KBM-7 (cell line): Measurements from ENCODE around the gene EDC4.
"Not testable (repeated sequence)": the region's sequence is repeated elsewhere in the genome, so short reads cannot be mapped to it uniquely, and the experiment has no call there.

Experiments used
- DNase-seq: peaks from one replicate; pipeline ENCODE4 v3.0.0-alpha.2; 2015
- in situ Hi-C: fragments of 300-500 bp; cut with MboI; formaldehyde crosslinking; loops from 2 replicates; pipeline ENCODE4 v1.14.3; 2020; ENCODE audit warnings: low sequenced_read_pairs, low pct_unique_long_range_greater_than_20kb, mixed read lengths

The EDC4 gene

DNA sequence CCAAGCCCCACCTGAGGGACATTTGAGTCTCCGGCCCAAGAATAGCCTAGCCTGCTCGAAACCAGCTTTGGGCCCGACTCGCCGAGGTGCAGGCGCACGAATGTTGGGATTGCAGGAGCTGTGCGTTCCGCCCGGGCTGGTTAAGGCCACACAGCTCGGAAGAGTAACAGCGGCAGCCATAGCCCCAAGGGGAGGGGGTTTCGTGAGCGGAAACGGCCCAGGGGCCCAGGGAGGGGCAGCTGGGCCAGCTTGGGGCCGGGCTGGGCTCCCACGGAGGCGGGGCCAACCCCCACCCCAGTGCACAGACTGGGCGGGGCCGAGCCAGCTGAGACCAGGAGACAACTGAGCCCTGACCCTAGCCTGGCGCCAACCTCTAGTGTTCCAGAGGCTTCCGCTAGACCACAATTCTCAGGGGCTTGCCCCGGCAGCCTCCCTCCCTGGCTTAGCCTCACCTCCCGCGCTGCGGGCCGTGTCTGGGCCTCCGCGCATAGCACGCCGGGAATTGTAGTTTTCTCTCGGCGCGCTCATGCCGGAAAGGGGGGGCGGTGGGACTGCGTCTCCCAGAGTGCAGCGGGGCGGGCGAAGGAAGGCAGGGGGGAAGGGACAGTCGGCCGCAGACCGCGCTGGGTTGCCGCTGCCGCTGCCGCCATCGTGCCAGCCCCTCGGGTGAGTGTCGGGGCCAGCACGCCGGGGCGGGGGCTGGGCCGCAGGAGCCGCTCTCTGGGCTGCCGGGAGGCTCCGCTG is 26.4 kb upstream of the EDC4 start, which contains the start of gene NUTF2:
Gene NUTF2, plus strand, starts transcription at position 614 of the 744 bp plus-strand sequence. CDS start 18,198 bp downstream, outside the sequence.
- in situ Hi-C loops = no loop called here
- DNase-seq = peak; percentile 98

DNA sequence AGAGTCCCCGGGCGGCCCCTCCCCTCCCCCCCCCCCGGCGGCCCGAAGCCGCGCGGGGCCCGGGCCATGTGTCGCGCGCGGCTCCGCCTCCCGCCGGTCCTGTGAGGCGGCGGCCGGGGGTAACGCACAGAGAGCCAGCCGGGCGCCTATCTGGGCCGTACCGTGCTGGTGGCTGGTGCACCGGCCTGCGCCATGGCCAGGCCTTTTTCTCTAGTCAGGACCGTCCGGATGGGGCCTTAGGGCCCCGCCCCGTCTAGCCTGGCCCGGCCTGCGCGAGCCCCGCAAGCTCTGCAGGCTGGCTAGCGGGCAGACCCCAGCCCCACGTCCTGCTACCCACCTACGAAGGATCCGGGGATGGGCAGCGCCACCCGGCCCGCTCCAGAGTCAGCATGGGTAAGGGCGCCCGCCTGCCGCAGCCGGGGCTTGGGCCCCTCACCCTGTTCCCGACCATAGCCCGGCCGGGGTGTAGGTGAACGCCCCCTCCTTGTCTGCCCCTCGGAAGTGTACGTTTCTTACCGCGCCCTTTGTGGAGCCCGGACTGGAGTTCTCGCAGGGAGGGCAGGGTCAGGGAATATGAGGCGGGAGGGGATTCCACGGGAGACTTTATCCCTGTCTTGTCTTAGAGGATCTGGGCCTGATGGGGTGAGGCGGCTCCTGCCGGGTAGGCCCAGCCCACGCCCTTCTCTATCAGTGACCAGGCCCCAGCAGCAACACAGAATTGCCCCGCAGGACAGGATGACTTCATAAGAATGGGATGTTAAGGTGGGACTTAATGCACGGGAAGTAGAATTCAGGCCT is 25.6 kb upstream of the EDC4 start, which contains the start of gene CENPT:
Gene CENPT, minus strand, starts transcription at position 630 of the 798 bp plus-strand sequence. CDS start 13,834 bp downstream, outside the sequence.
- DNase-seq = peak; percentile 36
- in situ Hi-C loops = no loop called here

- in situ Hi-C loops = no loop called here
- no peak for DNase-seq
Measured at GRCh38 chr16:67848118-67848517, 24.7 kb upstream of the EDC4 start.

DNA sequence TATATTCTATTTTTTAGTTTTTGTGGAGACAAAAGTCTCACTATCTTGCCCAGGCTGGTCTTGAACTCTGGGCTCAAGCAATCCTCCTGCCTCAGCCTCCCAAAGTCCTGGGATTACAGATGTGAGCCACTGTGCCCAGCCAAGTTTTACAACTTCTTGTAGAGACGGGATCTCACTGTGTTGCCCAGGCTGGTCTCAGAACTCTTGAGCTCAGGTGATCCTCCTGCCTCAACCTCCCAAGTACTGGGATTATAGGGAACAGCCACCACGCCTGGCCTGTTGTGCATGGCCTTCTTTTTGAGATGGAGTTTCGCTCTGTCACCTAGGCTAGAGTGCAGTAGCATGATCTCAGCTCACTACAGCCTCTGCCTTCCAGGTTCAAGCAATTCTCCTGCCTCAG is 19.2 kb upstream of the EDC4 start:
- no peak for DNase-seq
- in situ Hi-C loops = no loop called here

DNA sequence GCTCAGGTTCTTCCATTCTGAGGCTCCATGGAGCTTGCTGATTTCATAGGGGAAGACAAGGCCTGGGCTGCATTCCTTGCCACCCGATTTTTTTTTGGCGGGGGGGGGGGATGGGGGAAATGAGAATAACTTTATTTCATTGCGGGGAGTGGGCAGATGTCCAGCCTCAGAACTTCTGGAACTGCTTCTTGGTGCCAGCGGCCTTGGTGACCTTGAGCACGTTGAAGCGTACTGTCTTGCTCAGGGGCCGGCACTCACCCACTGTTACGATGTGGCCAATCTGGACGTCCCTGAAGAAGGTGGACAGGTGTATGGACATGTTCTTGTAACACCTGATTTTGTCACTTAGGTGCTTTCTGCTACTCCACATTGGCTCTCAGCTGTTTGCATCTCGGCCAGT is 17.1 kb upstream of the EDC4 start:
- in situ Hi-C loops = no loop called here
- no peak for DNase-seq

DNA sequence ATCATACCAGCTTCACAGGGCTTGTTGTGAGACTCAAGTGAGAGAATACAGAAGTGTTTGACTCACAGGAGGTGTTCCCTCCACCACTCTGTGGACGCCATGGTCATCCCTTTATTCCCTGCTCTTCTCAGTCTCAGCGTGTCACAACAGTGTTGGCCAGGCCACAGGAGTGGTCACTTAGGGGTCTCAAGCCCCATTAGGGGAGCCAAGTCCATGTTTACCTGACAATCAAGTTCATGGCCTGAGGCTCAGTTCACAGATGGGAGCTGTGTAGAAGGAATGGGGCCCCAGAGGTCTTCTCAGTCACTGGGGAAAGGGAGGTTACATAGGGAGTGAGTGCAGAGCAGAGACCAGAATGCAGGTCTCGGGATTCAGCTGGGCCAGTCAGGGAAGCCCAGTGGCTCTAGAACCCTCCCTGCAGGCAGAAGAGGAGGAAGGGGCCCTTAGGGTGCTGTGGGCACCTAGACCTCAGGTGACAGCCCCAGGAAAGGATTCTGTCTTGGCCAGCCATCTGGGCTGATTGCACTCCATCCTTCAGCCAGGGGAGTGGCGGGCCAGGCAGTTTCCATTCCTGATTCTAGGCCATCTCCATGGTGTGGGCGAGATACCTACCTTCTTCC is 15.8 kb upstream of the EDC4 start:
- in situ Hi-C loops = no loop called here
- DNase-seq = no peak

GRCh38 chr16:67857547-67858233 is 15.2 kb upstream of the EDC4 start:
- in situ Hi-C loops = no loop called here
- no peak for DNase-seq

- in situ Hi-C loops = no loop called here
- no peak for DNase-seq
Measured at GRCh38 chr16:67858500-67858899, 14.4 kb upstream of the EDC4 start.

DNA sequence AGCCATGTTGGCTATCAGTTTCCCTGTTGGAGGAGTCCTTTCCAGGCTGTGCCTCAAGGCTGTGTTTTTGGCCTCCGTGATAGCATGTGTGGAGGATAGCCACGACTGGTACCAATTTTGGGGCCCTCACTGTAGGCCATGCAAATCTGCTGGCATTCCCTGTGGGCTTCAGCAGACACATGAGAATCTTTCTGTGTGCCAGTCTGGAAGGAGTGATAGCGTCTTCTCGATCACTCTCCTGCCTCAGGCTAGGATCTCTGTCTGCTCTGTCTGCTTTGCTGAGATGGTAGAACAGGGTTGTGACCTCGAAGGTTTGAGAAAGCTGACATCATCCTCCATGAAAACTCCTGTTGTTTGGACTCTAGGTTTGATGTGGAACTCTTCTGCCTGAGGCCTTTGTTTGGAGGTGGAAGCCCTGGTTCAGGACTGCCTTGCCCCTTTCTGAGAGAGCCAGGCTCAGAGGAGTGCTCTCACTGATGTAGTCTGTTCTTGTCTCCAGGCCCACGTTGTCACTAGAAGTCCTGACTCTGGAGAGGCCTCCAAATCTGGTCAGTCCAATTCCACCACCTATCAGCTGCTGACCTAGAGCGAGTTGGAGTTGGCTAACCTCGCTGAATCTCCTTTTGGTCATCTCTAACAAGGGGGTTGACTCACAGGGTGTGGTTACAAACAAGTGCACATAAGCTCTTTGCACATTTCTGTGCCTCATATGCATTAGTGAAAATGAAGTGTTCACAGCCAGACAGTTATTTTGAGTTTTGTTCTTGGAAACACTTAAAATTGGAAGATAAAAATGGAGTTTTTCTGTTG is 12.1 kb upstream of the EDC4 start:
- in situ Hi-C loops = no loop called here
- no peak for DNase-seq

GRCh38 chr16:67861877-67862276 is 11.0 kb upstream of the EDC4 start:
- DNase-seq = no peak
- in situ Hi-C loops = no loop called here

GRCh38 chr16:67862623-67863583 is 9.9 kb upstream of the EDC4 start:
- DNase-seq = no peak
- in situ Hi-C loops = no loop called here

DNA sequence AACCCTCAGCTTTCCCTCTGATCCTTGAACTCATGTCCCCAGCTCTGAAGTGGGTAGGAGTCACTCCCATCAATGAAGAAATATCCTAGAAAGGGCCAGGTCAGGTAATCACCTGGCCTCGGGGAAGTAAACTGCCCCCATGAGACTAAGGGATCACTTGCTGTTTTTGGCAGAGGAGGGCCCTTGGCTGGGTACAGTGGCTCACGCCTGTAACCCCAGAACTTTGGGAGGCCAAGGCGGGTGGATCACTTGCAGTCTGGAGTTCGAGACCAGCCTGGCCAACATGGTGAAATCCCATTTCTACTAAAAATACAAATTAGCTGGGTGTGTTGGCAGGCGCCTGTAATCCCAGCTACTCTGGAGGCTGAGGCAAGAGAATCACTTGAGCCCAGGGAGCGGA is 8.8 kb upstream of the EDC4 start:
- in situ Hi-C loops, DNase-seq: not testable (repeated sequence)

DNA sequence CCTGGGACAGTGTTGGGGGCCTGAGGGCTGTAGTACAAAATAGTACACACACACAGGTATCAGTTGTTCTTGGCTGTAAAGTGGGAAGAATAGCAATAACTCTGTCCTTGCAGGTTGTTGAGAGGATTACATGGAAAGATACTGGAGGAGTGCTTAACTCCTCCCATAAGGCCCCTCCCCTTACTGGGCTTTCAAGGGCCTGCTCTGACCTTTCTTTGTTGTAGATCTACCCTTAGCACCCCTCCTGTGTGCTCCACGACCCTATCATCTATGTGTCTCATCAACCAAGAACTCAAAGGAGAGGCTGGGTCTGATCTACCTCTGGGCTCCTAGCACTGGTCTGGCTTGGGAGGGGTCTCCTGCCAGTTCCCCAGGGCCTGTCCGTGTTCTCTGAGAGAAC is 8.3 kb upstream of the EDC4 start:
- no peak for DNase-seq
- in situ Hi-C loops = no loop called here

GRCh38 chr16:67865318-67865717 is 7.5 kb upstream of the EDC4 start:
- peak; percentile 51 for DNase-seq
- in situ Hi-C loops = no loop called here

DNA sequence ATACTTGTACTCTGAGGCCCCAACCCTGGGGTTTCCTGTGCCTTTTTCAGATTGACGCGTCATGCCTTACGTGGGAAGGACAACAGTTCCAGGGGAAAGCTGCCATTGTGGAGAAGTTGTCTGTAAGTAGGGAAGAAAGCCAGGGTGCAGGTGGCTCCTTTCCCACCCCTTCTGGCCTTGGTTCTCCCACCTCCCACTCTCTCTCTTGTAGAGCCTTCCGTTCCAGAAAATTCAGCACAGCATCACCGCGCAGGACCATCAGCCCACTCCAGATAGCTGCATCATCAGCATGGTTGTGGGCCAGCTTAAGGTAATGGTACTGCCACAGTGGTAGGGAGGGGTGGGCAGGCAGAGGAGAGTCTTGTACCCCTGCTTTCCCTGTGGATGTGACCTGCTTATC is 4.6 kb upstream of the EDC4 start:
- DNase-seq = no peak
- in situ Hi-C loops = no loop called here

DNA sequence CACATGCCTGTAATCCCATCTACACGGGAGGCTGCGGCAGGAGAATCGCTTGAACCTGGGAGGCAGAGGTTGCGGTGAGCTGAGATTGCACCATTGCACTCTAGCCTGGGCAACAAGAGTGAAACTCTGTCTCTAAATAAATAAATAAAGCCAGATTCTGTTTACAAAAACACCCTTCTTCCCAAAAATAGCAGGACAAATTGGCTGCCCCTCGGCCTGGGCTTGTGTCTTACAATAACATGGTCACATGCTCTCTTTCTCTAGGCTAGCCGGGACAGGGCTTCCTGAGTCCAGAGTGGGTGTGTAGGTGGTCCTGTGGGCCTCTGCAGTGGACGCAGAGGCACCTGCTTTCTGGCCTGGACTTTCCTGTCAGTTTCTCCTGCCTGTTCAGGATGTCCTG is 3.2 kb upstream of the EDC4 start:
- in situ Hi-C loops = no loop called here
- DNase-seq = no peak

- in situ Hi-C loops = no loop called here
- no peak for DNase-seq
Measured at GRCh38 chr16:67871256-67871655, 1.6 kb upstream of the EDC4 start.
